ENCODE data around the gene AGBL3.

Gene AGBL3

DNA sequence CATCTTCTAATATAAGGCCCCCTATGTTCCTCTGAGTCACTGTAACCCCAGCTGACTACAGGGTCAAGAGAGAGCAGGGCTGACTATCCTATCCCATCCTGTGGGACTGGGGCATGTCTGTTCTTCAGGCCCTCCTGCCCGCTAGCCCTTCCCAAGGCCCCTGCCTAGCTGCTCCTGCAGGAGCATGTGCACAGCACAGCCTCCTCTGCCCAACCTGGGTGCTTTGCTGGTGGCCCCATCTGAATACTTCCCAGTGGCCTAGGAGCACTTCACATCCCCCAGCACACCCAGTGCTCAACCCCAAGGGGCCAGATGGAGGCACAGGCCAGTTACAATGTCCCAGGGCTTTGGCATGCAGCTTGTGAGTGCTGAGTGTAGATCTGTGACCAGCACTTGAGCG is 37.3 kb downstream of the AGBL3 start:
- TF ChIP-seq, protein P1, sequence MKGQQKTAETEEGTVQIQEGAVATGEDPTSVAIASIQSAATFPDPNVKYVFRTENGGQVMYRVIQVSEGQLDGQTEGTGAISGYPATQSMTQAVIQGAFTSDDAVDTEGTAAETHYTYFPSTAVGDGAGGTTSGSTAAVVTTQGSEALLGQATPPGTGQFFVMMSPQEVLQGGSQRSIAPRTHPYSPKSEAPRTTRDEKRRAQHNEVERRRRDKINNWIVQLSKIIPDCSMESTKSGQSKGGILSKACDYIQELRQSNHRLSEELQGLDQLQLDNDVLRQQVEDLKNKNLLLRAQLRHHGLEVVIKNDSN (IDR thresholded peaks at IDR 0.05) = no peak
- TF ChIP-seq TEAD4 (IDR thresholded peaks at IDR 0.05) (no peak), EGR1 (IDR thresholded peaks at IDR 0.05) (no peak), NFIC (IDR thresholded peaks at IDR 0.05) (no peak), FOXM1 (IDR thresholded peaks at IDR 0.05; ENCODE audit: borderline replicate concordance, low read depth) (no peak), ZBTB7A (IDR thresholded peaks at IDR 0.05; ENCODE audit: low read depth) (no peak), CREB1 (IDR thresholded peaks at IDR 0.05; ENCODE audit: low read depth) (no peak), TAF1 (IDR thresholded peaks at IDR 0.05; ENCODE audit: low read depth) (no peak), RAD21 (IDR thresholded peaks at IDR 0.05; ENCODE audit: low read depth) (no peak), TCF12 (IDR thresholded peaks at IDR 0.05; ENCODE audit: low read depth) (no peak), YY1 (IDR thresholded peaks at IDR 0.05; ENCODE audit: low read depth) (no peak)

DNA sequence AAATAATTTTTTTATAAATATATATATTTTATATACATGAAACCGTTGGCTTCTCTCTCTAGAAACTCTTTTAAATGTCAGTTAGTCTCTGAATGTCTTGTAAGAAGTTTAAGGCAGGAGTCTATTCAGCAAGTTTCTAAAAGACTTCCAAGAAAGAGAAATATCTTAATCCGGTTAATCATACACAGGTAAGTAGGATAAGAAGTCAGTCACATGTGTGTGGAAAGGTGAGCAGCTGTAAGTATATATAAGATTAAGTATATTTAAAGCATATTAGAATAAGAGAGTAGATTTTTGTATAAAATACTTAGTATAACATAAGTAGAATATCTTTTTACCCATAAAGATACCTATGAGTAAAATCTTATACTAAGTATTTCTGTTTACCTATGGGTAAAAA is 48.9 kb downstream of the AGBL3 start:
- TF ChIP-seq FOXM1 (IDR thresholded peaks at IDR 0.05; ENCODE audit: borderline replicate concordance, low read depth) = no peak
- TF ChIP-seq EGR1 (IDR thresholded peaks at IDR 0.05) = no peak
- no peak for TF ChIP-seq NFIC (IDR thresholded peaks at IDR 0.05)
- TF ChIP-seq, protein P2, sequence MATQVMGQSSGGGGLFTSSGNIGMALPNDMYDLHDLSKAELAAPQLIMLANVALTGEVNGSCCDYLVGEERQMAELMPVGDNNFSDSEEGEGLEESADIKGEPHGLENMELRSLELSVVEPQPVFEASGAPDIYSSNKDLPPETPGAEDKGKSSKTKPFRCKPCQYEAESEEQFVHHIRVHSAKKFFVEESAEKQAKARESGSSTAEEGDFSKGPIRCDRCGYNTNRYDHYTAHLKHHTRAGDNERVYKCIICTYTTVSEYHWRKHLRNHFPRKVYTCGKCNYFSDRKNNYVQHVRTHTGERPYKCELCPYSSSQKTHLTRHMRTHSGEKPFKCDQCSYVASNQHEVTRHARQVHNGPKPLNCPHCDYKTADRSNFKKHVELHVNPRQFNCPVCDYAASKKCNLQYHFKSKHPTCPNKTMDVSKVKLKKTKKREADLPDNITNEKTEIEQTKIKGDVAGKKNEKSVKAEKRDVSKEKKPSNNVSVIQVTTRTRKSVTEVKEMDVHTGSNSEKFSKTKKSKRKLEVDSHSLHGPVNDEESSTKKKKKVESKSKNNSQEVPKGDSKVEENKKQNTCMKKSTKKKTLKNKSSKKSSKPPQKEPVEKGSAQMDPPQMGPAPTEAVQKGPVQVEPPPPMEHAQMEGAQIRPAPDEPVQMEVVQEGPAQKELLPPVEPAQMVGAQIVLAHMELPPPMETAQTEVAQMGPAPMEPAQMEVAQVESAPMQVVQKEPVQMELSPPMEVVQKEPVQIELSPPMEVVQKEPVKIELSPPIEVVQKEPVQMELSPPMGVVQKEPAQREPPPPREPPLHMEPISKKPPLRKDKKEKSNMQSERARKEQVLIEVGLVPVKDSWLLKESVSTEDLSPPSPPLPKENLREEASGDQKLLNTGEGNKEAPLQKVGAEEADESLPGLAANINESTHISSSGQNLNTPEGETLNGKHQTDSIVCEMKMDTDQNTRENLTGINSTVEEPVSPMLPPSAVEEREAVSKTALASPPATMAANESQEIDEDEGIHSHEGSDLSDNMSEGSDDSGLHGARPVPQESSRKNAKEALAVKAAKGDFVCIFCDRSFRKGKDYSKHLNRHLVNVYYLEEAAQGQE (IDR thresholded peaks at IDR 0.05; ENCODE audit: low read depth) = no peak
- TF ChIP-seq, protein P3, sequence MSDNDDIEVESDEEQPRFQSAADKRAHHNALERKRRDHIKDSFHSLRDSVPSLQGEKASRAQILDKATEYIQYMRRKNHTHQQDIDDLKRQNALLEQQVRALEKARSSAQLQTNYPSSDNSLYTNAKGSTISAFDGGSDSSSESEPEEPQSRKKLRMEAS (IDR thresholded peaks at IDR 0.05) = no peak

DNA sequence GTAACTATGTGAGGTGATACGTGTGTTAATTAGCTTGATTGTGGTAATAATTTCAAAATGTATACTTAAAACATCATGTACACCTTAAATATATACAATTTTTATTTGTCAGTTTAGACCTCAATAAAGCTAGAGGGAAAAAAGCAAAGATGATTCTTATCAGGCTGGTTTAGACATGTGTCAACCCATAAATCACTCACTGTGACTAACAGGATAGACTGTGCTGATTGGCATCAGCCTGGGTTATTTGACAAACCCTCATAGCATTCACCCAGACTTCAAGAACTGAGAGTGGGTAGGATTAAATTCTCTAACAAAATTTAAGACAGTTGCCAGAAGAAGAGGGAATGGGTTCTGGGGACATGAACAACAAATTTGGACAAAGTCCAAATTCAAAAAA is 87.8 kb downstream of the AGBL3 start:
- no peak for TF ChIP-seq FOXM1 (IDR thresholded peaks at IDR 0.05; ENCODE audit: borderline replicate concordance, low read depth)
- TF ChIP-seq, protein P3 (IDR thresholded peaks at IDR 0.05) = no peak
- TF ChIP-seq TAF1 (IDR thresholded peaks at IDR 0.05; ENCODE audit: low read depth) = no peak
- no peak for TF ChIP-seq RAD21 (IDR thresholded peaks at IDR 0.05; ENCODE audit: low read depth)
- no peak for TF ChIP-seq NFIC (IDR thresholded peaks at IDR 0.05)
- TF ChIP-seq ZBTB7A (IDR thresholded peaks at IDR 0.05; ENCODE audit: low read depth) = no peak
- TF ChIP-seq EGR1 (IDR thresholded peaks at IDR 0.05) = no peak
- TF ChIP-seq EP300 (IDR thresholded peaks at IDR 0.05; ENCODE audit: borderline replicate concordance) = no peak

DNA sequence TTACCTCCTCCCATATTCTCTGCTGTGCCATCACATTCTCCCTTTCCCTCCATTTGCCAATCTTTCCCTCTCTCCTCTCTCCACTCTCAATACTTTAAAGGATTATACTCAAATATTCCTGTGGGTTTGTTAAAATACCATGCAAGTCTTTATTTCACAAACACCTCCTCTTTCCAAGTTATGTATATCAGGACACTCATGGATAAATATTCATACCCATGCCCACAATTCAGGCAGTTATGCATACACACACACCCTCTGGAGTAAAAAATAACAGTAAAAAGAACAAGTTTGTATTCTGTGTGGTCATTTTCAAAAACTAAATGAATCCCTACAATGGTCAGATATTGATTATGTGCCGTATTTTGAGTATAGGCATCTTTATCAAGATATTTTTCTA is 88.2 kb downstream of the AGBL3 start:
- TF ChIP-seq, protein P2 (IDR thresholded peaks at IDR 0.05; ENCODE audit: low read depth) = no peak
- TF ChIP-seq TEAD4 (IDR thresholded peaks at IDR 0.05) (no peak), TCF12 (IDR thresholded peaks at IDR 0.05; ENCODE audit: low read depth) (no peak), TAF1 (IDR thresholded peaks at IDR 0.05; ENCODE audit: low read depth) (no peak), YY1 (IDR thresholded peaks at IDR 0.05; ENCODE audit: low read depth) (no peak), FOXM1 (IDR thresholded peaks at IDR 0.05; ENCODE audit: borderline replicate concordance, low read depth) (no peak)

DNA sequence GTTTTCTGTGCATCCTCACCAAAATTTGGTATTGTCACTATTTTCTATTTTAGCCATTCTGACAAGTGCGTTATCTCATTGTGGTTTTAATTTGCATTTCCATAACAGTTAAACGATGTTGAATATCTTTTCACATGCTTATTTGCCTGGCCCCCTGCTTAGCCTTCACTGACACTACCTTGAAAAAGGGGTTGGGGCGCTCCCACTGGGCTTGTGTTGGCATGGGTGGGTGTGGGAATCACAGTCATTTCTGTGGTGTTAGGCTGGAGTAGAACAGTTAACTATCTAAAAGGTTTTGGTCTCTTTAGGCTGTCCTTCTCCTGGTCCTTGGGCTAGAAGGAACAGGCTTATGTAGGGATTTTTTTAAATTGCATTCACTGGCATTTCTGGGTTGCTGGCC is 89.4 kb downstream of the AGBL3 start:
- TF ChIP-seq CEBPB (IDR thresholded peaks at IDR 0.05) (no peak), YY1 (IDR thresholded peaks at IDR 0.05; ENCODE audit: low read depth) (no peak), EGR1 (IDR thresholded peaks at IDR 0.05) (no peak), TCF12 (IDR thresholded peaks at IDR 0.05; ENCODE audit: low read depth) (no peak)

DNA sequence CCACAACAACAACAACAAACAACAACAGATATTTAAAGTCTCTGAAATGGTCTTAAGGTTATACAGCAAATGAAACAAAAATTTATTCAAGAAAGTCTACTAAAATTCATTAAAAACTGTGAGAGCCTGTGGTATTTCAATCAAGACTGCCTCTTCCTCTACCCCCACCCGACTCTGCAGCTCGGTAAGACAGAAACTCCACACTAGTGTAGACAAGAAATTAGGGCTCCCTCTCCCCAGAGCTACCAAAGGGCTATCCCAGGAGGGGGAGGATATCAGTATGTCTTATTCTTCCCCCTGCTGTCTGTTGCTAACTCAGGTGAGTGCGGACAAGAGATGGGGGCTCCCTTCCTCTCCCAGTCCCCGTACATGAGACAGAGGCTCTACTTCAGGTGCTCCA is 90.6 kb downstream of the AGBL3 start:
- TF ChIP-seq TCF12 (IDR thresholded peaks at IDR 0.05; ENCODE audit: low read depth) (no peak), NFIC (IDR thresholded peaks at IDR 0.05) (no peak), TAF1 (IDR thresholded peaks at IDR 0.05; ENCODE audit: low read depth) (no peak), ZBTB7A (IDR thresholded peaks at IDR 0.05; ENCODE audit: low read depth) (no peak), TEAD4 (IDR thresholded peaks at IDR 0.05) (no peak), RAD21 (IDR thresholded peaks at IDR 0.05; ENCODE audit: low read depth) (no peak), CREB1 (IDR thresholded peaks at IDR 0.05; ENCODE audit: low read depth) (no peak), EP300 (IDR thresholded peaks at IDR 0.05; ENCODE audit: borderline replicate concordance) (no peak), CEBPB (IDR thresholded peaks at IDR 0.05) (no peak), YY1 (IDR thresholded peaks at IDR 0.05; ENCODE audit: low read depth) (no peak), EGR1 (IDR thresholded peaks at IDR 0.05) (no peak), FOXM1 (IDR thresholded peaks at IDR 0.05; ENCODE audit: borderline replicate concordance, low read depth) (no peak)
- TF ChIP-seq, protein P1 (IDR thresholded peaks at IDR 0.05) = no peak
- TF ChIP-seq, protein P3 (IDR thresholded peaks at IDR 0.05) = no peak
- TF ChIP-seq, protein P2 (IDR thresholded peaks at IDR 0.05; ENCODE audit: low read depth) = no peak

Measured in Ishikawa (cell line).